ENCODE results near the gene TTYH2. TPM values are rescaled to one million over a fixed set of nuclear protein-coding genes. Genes with fewer than 3 reads are reported as not detected.

Gene TTYH2
- polyA plus RNA-seq, 1 of the 3 experiments (the other 2 are of a cell fraction): 16.1 TPM

- Histone ChIP-seq H3K79me2 (ENCODE audit: insufficient read depth) (no peaks in the 10 kb centered on the region), H3F3A (replicated peaks; ENCODE audit: insufficient read depth) (no peaks in the 10 kb centered on the region), H3K4me1 (ENCODE audit: control insufficient read depth in 1 of 2, insufficient read depth in 2 of 2, low read depth in 1 of 2, low read length in 1 of 2) (peaks cover 0 to 3% of the 10 kb centered on the region in 2 experiments; a peak in 1 of 4 replicates), H3K9me2 (no peaks in the 10 kb centered on the region), H3K9me3 (peaks cover 4% of the 10 kb centered on the region; the same call in 1 of the 2 replicates), H3K27me3 (ENCODE audit: insufficient read depth) (no peaks in the 10 kb centered on the region), H3K9ac (no peak overlapping the region), H3K4me3 (ENCODE audit: low read depth in 2 of 2, low read length in 1 of 2) (no peak overlapping the region), H2AFZ (ENCODE audit: low read depth) (no peak overlapping the region), H3K27ac (ENCODE audit: low read depth in 2 of 2, low read length in 1 of 2) (no peak overlapping the region), H3K36me3 (replicated peaks in 1 of 2; ENCODE audit: control insufficient read depth in 1 of 2, insufficient read depth in 2 of 2, low read length in 1 of 2) (no peaks in the 10 kb centered on the region), H4K20me1 (ENCODE audit: insufficient read depth) (no peaks in the 10 kb centered on the region), H3K4me2 (no peak overlapping the region)
- WGBS (ENCODE audit: low lambda C conversion rate): 37% methylated on average over 10 of the region's 11 CpGs
- POLR2A ChIA-PET: interaction anchor here (0.6 kb wide), 1 partner anchor 96 kb away, joined by 3 read pairs; the partner anchor contains the start of gene RPL38
- CTCF ChIA-PET: interaction anchor here (0.5 to 7.8 kb wide), 22 partner anchors 9 to 437 kb away, joined by 3 to 93 read pairs (median 5); partner anchors contain the start of genes RPL38 and TTYH2
- TF ChIP-seq JUND (IDR thresholded peaks at IDR 0.05): no peak
- no peak for TF ChIP-seq USF1 (IDR thresholded peaks at IDR 0.05; ENCODE audit: borderline replicate concordance, low read depth)
- no peak for TF ChIP-seq RFX5 (IDR thresholded peaks at IDR 0.05; ENCODE audit: low read length)
- TF ChIP-seq GATA2 (CRISPR knock-in tag; IDR thresholded peaks at IDR 0.05): no peak
- TF ChIP-seq, protein P1, sequence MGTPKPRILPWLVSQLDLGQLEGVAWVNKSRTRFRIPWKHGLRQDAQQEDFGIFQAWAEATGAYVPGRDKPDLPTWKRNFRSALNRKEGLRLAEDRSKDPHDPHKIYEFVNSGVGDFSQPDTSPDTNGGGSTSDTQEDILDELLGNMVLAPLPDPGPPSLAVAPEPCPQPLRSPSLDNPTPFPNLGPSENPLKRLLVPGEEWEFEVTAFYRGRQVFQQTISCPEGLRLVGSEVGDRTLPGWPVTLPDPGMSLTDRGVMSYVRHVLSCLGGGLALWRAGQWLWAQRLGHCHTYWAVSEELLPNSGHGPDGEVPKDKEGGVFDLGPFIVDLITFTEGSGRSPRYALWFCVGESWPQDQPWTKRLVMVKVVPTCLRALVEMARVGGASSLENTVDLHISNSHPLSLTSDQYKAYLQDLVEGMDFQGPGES (IDR thresholded peaks at IDR 0.05; ENCODE audit: low read depth, low read length): no peak
- TF ChIP-seq MAX (IDR thresholded peaks at IDR 0.05; ENCODE audit: low read depth): no peak
- no peak for TF ChIP-seq GABPA (IDR thresholded peaks at IDR 0.05; ENCODE audit: low read depth)
- TF ChIP-seq YY1 (IDR thresholded peaks at IDR 0.05; ENCODE audit: low read depth): no peak
- TF ChIP-seq MXI1 (IDR thresholded peaks at IDR 0.05; ENCODE audit: low read depth, low read length): no peak
- TF ChIP-seq RCOR1 (IDR thresholded peaks at IDR 0.05; ENCODE audit: low read length): no peak
- TF ChIP-seq SIN3A (IDR thresholded peaks at IDR 0.05; ENCODE audit: borderline replicate concordance, low read depth, low read length): no peak
- TF ChIP-seq SMC3 (IDR thresholded peaks at IDR 0.05; ENCODE audit: low read depth, low read length): no peak
- TF ChIP-seq RAD21 (IDR thresholded peaks at IDR 0.05; ENCODE audit: low read length): no peak
- TF ChIP-seq USF2 (IDR thresholded peaks at IDR 0.05; ENCODE audit: borderline replicate concordance, low read depth, low read length): no peak
- no peak for TF ChIP-seq TEAD4 (IDR thresholded peaks at IDR 0.05; ENCODE audit: borderline replicate concordance, insufficient read depth)
- TF ChIP-seq FOXM1 (IDR thresholded peaks at IDR 0.05; ENCODE audit: low read depth): no peak
- TF ChIP-seq ELF1 (IDR thresholded peaks at IDR 0.05): no peak
- TF ChIP-seq, protein P2, sequence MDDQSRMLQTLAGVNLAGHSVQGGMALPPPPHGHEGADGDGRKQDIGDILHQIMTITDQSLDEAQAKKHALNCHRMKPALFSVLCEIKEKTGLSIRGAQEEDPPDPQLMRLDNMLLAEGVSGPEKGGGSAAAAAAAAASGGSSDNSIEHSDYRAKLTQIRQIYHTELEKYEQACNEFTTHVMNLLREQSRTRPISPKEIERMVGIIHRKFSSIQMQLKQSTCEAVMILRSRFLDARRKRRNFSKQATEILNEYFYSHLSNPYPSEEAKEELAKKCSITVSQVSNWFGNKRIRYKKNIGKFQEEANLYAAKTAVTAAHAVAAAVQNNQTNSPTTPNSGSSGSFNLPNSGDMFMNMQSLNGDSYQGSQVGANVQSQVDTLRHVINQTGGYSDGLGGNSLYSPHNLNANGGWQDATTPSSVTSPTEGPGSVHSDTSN (IDR thresholded peaks at IDR 0.05): no peak
- no peak for TF ChIP-seq TCF12 (IDR thresholded peaks at IDR 0.05)
- DNase-seq: no peak
Observed at GRCh38 chr17:74299226-74300009, 86.0 kb downstream of the TTYH2 start.

Measured in SK-N-SH (cell line).